Dedifferentiated amniotic fluid mesenchymal stem cell (primary cell): ENCODE results near the gene CEBPB.
"Not testable (repeated sequence)": the region's sequence is repeated elsewhere in the genome, so short reads cannot be mapped to it uniquely, and the experiment has no call there.

Source experiments
- DNase-seq: peaks from one replicate; pipeline ENCODE4 v3.0.0-alpha.2; 2016; ENCODE audit errors: extremely low spot score

Gene CEBPB

DNA sequence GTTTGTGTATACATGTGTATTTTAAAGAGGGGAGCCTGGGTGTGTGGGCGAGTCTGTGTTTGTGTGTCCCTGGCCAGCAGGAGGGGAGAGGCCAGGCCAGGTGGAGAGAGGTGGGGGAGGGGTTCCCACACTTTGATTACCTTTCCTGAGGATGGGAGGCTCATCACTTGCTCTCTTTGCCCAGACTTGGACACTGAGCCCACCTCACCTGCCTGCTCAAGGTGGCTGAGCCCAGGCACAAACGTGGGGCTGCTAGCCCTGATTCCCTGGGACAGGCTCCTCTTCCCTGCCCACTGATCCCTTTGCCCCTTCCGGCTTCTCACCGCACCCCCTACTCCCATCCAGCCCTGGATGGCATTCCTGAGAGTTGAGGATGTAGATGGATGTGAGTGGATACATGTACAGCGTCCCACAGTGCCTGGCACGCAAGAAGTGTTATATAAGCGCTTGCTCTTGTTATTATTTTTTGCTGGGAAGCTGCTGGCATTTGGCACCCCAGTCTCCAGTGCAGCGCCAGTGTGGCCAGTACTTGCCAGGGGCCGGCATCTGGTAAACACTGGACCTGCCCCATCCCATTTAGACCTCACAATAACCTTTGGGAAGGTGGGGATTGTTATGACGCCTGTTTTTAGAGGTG lies 2.7 kb downstream of the CEBPB start:
- DNase-seq = no peak

DNA sequence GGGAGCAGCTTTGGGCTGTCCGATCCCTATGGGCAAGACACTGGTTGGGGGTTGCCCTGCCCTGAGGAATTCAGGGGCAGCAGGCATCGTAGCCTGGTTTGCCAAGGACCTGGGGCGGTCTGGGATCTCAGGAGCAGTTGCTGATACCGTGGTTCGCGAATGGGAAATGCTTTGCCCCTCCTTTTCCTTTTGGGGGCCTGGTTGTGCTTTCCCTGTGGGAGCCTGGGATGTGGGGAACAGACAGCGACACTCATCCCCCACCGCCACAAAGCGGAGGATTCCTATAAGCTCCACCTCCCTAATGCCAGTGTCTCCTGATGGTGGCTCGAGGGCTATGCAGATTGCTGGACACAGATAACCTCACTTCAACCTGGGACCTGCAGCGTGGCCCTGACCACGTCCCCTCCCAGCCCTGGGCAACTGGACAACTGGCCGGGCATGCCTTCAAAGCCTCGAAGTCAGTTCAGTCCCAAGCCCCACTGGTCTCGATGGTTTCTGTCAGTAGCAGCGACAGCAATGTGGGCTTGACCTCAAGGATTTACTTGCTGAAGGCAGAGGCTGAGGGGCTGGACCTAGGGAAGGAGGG lies 3.3 kb downstream of the CEBPB start:
- no peak for DNase-seq

DNA sequence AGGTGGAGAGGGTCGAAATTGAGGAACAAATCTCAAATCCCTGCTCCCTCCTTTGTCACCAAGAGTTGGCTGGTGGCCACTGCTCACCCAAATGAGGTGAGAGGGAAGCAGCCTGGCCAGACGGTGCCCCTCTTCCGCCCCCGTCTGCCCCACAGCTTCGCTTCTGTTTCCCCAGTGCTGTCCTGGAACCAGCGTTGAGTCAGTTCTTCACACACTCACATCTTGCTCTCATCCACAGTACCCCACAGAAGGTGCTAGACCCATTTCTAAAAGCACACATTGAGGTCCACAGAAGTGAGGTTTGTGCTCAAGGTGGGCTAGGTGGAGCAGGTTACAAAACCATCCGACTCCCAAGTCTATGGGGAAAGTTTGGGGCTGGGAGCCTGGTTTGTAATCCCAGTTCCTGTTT lies 3.8 kb downstream of the CEBPB start:
- no peak for DNase-seq

DNA sequence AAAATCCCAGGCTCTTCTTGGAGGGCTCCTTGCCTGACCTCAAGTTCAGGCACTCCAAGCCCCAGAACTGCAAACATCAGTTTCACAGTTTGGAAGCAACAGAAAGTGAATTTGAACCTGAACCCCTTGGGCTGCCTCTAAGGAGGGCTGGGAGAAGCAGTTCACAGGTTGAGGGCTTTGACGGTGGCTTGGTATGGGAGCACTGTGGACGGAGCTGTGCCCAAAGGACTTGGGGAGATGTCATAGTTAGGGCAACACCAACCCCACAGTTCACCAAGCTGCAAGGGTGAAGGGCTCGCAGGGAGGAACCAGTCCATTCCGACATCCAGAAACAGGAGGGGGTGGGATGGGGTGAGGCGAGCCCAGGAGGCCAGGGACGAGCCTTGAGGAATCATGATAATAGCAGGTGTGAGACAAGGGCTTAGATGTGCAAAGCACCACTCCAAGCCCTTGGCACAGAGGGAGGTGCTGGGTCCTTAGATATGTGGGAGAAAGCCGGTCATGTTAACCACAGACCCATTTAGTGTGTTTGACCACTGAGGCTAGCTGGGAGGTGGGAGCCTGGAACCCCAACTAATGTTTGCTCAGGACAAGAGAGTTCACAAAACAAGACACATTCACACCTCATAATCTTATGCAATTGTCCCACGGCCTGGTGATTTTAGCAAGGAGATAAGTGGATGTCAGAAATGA lies 4.3 kb downstream of the CEBPB start:
- no peak for DNase-seq

DNA sequence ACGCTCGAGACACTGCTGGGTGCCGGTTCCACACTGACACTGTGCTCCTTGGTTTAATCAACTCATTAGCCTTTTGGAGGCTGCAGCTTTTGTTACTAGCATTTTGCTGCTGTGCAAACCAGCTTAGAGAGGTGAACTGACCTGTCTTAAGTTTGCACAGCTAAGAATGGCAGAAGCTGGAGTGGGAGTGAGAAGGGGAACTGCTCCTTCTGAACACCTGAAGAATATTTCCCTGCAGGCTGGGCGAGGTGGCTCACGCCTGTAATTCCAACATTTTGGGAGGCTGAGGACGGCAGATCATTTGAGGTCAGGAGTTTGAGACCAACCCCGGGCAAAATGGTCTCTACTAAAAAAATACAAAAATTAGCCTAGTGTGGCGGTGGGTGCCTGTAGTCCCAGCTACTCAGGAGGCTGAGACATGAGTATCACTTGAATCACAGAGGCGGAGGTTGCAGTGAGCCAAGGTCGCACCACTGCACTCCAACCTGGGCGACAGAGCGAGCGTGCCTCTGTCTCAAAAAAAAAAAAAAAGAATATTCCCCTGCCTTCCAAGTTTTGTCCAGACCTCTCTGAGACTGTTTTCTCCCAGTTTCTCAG lies 5.0 kb downstream of the CEBPB start:
- no peak for DNase-seq

DNA sequence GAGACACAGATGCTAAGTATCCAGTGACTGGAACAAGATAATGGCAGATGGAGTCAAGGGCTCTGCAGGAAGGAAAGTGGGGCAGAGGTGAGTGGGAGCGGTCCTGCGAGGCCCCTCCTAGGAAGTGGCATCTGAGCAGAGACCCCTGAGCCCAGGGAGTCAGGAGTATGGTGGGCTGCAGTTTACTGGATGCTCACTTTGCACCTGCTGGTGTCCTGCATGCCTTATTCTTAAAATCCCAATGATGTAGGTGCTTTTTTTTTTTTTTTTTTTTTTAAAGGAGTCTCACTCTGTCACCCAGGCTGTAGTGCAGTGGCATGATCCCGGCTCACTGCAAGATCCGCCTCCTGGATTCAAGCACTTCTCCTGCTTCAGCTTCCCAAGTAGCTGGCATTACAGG lies 5.6 kb downstream of the CEBPB start:
- DNase-seq = no peak

DNA sequence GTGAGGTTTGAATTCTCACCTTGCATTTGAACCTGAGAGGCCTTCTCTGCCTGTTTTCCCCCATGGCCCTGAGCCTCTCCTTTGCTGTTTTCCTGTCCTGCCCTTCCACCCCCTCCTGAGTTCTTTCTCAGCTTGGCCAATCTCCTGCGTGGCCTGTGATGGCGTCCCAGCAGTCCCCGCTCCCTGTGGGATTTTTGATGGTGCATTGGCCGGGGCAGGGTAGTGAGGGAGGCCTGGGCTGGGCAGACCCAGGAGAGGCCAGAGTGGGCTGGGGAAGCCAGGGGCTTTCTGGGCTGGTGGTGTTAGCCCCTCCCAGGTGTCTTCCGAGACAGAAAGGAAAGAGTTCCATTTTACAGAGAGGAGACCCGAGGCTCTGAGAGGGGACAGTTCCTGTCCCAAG lies 6.3 kb downstream of the CEBPB start:
- DNase-seq = no peak

DNA sequence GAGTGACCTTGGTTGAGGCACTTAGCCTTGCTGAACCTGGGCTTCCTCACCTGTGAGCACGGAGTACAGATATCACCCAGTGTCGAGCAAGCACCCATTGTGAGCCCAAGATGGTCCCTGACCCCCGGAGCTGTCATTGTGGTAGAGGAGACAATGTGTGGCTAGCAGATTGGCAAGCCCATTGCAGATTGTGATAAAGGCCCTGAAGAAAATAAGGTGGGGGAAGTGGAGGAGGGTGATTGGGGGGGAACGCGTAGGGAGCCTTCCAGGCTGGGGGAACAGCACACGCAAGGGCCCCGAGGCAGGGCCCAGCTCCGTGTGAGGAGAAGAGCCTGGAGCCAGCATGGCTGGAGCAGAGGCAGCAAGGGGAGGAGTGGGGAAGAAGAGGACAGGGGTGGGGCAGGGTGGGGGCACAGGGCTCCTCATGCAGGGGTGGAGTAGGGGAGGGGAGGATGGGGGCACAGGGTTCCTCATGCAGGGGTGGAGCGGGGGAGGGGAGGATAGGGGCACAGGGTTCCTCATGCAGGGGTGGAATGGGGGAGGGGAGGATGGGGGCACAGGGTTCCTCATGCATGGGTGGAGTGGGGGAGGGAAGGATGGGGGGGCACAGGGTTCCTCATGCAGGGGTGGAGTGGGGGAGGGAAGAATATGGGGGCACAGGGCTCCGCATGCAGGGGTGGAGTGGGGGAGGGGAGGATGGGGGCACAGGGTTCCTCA lies 7.0 kb downstream of the CEBPB start:
- no peak for DNase-seq

DNA sequence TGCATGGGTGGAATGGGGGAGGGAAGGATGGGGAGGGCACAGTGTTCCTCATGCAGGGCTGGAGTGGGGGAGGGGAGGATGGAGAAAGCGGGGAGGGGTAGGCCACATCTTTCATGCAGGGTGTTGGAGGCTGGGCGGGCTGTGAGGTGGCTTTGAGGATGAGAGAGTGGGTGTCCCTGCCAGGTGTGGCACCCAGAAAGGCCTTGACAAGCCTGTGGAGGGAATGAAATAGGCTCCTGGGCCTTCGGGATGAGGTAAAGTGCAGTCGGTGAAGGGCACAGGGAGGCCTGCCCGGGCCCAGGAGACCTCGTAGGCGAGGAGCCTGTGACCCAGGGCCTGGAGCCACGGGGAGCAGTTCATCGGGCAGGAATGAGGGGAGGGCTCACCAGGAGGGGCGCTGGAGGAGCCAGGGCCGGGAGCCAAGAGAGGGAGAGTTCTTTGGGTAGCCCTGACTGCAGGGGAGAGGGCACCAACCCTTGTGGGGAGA lies 7.6 kb downstream of the CEBPB start:
- DNase-seq = no peak

DNA sequence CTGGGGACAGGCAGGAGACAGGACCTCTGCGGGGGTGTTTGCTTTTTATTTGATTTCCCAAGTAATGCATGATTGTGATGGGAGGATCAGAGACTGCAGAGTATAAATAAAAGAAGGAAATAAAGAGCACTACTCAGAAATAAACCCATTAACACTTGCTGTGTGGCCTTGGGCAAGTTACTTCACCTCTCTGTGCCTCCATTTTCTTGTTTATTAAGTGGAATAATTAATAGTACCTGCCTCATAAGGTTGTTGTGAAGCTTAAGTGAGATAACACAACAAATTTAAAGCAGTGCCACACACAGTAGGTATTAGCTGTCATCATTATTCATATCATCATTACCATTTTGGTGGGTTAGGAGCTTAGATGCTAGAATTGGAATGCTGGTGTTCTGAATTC lies 8.1 kb downstream of the CEBPB start:
- no peak for DNase-seq

DNA sequence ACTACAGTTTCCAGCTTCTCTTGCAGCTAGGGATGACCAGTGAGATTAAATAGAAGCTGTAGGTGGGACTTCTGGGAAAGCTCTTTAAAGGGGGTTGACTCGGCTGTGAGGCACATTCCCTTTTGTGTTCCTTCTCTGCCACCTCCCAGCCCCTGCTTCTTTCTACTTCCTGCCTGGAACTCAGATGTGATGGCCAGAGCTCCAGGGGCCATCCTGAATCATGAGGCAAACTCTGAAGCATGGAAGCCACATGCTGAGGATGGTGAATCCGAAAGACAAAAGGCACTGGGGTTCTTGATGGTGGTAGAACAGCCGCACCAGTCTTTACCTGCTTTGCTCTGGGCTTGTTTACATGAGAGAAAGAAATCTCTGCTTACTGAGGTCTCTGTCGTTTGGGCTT lies 9.1 kb downstream of the CEBPB start:
- DNase-seq = no peak

DNA sequence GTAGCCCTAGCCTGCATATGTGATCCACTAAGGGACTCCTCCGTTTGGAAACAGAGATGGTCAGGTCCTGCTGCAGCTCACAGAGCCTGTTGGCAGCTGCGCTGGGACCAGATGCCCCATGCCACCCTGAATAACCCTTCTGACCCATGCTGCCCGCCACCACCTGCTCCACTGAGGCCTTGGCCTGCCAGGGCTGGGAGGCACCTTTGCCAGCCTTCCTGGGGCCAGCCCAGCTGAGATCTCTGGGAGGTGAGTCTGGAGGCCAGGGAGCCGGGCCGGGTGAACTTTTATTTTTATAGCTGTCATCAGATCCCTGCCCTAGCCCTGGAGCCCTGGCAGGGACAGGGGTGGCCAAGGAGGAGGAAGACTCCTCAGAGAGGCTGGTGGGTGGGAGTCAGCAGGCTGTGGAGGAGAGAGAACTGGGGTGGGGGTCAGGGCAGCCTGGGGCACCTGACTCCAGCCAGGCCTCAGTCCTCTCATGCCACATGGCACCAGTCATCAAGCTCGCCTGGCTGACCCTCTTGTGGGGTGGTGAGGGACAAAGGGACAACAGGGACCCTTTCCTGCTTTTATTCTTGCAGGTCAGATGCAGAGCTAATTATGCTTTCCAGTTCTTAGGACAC lies 10.0 kb downstream of the CEBPB start:
- DNase-seq = no peak

DNA sequence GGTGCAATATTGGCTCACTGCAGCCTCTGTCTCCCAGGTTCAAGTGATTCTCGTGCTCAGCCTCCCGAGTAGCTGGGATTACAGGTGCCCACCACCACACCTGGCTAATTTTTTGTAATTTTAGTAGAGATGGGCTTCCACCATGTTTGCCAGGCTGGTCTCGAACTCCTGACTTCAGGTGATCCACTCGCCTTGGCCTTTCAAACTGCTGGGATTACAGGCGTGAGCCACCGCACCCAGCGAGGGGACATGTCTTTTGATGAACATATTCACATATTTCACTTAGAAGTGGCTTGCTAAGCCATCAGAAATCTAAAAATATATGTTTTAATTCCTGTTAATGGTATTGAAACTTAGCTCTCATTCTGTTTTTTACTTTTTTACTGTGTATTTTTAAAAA lies 11.1 kb downstream of the CEBPB start:
- DNase-seq = not testable (repeated sequence)

DNA sequence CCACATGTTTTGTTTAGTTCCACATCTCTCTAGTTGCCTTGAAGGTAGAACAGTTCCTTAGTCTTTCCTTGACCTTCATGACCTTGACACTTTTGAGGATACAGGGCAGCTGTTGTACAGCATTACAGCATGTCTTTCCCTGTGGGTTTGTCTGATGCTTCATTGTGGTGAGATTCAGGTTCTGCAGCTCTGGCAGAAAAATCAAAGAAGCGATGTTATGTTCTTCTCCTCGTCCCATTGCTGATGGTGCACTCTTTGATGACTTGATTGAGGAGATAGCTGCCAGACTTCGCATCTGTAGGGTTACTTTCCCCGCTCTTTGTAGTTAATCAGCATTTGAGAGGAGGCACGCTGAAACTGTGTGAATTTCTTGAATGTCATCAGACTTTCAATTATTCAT lies 12.0 kb downstream of the CEBPB start:
- DNase-seq = no peak

DNA sequence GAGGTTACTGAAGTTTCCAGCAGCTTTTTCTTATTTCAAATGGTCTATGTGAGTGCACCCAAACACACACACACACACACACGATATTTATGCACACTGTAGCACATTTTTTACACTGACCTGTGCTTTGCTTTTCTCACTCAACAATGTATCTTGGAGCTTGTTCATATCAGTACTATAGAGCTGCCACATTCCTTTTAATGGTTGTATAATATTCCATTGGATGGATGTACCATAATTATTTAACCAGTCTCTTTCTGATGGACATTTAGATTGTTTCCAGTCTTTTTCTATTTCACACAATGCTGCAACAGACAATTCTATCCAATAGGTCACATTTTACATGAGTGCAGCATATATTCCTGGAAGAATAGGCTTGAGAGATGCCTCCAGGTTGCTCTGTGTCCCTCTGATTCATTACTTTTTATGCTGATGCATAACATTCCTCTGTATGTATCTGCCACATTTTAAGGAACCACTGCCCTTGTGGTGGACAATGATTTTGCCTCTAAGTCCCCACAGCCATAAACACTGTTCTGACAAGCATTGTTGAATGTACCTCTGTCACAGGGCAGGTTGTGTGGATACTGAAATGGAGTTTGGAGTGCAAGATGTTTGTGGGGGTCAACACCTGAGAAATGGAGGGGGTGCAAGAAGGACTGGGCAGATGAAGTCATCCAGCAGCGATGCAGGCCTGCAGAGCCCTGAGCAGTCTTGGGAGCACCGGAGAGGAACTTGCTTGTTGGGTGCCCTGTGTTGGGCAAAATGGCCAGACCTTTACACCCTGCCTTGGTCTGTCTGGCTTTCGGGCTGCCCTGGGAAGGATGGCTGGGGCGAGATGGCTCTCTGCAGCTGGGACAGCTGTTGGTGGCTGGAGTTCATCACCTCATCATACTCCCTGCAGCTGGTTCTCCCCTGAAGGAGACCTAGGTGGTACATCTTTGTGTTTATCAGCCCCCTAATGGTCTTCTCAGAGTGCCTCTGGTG lies 13.6 kb downstream of the CEBPB start:
- DNase-seq = no peak

DNA sequence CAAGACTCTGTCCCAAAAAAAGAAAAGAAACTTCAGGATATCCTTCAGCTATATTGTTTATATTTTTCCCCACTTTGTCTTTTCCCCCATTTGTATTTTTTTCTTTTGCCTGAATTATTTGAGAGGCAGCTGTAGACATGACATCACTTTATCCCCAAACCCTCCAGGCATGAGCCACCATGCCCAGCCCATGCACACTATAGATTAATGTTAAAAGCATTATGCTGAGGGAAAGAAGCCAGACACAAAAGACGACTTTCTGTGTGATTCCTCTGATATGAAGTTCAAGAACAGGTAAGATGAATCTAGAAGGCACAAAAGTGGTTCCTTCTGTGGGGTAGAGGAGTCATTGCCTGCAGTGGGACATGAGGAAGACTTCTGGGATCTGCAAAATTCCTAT lies 16.4 kb downstream of the CEBPB start:
- no peak for DNase-seq

DNA sequence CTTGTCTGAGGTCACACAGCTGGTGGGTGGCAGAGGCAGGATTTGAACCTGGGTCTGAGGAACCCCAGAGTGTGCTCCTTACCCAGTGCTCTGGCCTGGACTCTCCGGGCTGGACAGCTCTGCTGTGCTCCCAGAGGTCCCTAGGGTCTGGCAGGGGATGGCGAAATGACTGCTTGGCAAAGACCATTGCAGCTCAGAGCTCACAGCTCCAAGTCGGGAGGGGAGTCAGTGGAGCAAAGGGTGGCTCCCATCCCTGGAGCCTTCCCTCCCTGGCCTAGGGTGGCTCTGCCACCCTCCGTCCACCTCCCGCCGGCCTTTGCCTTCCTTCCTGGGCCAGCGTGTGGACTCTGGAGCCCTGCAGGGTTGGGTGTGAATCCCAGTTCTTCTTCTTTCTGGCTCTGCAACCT lies 17.5 kb downstream of the CEBPB start:
- DNase-seq = no peak

DNA sequence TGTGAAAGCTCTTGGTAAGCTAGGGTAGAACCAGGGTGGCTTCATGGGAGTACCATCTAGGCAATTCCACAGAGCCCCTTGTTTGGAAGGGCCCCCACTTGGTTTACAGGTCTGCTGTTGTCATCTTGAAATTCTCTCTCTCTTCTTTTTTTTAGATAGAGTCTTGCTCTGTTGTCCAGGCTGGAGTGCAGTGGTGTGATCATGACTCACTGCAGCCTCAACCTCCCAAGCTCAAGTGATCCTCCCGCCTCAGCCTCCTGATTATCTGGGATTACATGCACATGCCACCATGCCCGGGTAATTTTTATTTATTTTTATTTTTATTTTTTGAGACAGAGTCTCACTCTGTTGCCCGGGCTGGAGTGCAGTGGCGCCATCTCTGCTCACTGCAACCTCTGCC lies 18.2 kb downstream of the CEBPB start:
- DNase-seq = not testable (repeated sequence)

DNA sequence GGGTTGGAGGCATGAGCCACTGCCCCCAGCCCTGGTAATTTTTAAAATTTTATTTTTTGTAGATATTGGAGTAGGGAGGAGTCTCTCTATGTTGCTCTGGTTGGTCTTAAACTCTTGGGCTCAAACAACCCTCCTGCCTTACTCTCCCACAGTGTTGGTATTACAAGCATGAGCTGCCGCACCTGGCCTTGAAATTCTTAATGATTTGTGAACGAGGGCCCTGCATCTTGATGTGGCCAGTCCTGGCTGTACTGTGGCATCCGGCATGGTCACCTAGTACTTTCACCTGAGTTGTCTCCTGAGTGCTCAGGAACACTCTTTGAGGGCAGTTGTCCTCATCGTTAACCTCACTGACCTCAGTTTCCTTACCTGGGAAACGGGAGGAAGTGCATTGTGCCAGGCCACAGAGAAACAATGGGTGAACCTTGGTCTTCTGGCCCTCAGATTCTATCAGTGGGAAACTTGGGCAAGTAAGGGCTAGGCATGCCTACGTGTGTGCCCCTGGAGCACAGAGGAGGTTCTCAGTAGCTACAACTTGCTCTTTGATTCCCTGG lies 19.5 kb downstream of the CEBPB start:
- no peak for DNase-seq

DNA sequence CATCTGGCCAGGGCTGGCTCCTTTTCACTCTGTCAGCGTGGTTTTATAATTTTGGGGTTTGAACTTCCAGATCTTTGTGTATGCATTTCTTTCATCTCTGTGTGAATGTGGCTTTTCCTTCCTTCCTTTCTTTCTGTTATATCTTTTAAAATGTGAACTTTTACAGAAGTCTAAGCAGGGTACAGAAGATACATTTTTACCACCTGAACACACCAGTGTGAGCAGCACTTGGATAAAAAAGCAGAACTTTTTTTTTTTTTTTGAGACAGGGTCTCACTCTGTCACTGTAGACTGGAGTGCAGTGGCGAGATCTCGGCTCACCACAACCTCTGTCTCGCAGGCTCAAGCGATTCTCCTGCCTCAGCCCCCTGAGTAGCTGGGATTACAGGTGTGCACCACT lies 20.5 kb downstream of the CEBPB start:
- no peak for DNase-seq
